ENCODE data around the gene PTPRM. TPM values are rescaled to one million over a fixed set of nuclear protein-coding genes. Genes with fewer than 3 reads are reported as not detected.

The PTPRM gene
- total and polyA plus RNA-seq, 4 donors: 9.2 to 23.0 (median 12.7) TPM

GRCh38 chr18:8114480-8114879 is 547.4 kb downstream of the PTPRM start:
- DNase-seq (ENCODE audit: low spot score): no peak
- Histone ChIP-seq H3K4me1 (ENCODE audit: control insufficient read depth in 4 of 4, insufficient read depth in 4 of 4, low read length in 3 of 4) (peaks cover 0 to 13% (median 5%) of the 10 kb centered on the region in 4 donors), H3K9ac (ENCODE audit: low read depth in 1 of 2, low read length in 2 of 2) (no peak overlapping the region), H3K36me3 (ENCODE audit: control insufficient read depth in 4 of 4, insufficient read depth in 3 of 4, low read depth in 1 of 4, low read length in 3 of 4) (no peaks in the 10 kb centered on the region), H3K4me3 (ENCODE audit: low read depth in 1 of 3, low read length in 3 of 3) (no peak overlapping the region), H3K9me3 (ENCODE audit: control insufficient read depth in 4 of 4, low read length in 3 of 4) (no peaks in the 10 kb centered on the region), H3K27me3 (ENCODE audit: control insufficient read depth in 4 of 4, insufficient read depth in 4 of 4, low read length in 3 of 4) (no peaks in the 10 kb centered on the region), H3K27ac (ENCODE audit: low read depth in 1 of 2, low read length in 2 of 2) (no peak overlapping the region)
- TF ChIP-seq HNF4G (IDR thresholded peaks at IDR 0.05) (no peak), SP1 (IDR thresholded peaks at IDR 0.05) (no peak), HNF4A (conservative IDR thresholded peaks at IDR 0.05) (no peak), YY1 (IDR thresholded peaks at IDR 0.05) (no peak), FOXA2 (IDR thresholded peaks at IDR 0.05) (no peak), GABPA (IDR thresholded peaks at IDR 0.05 in 1 of 2, conservative IDR thresholded peaks at IDR 0.05 in 1 of 2) (no peak), EGR1 (IDR thresholded peaks at IDR 0.05; ENCODE audit: low read depth in 2 of 2) (no peak), RXRA (IDR thresholded peaks at IDR 0.05) (no peak), FOXA1 (IDR thresholded peaks at IDR 0.05) (no peak), TAF1 (conservative IDR thresholded peaks at IDR 0.05) (no peak), JUND (IDR thresholded peaks at IDR 0.05) (no peak), NR2F2 (IDR thresholded peaks at IDR 0.05) (no peak), RAD21 (IDR thresholded peaks at IDR 0.05) (no peak), ATF3 (IDR thresholded peaks at IDR 0.05) (no peak)
- TF ChIP-seq, protein P1, sequence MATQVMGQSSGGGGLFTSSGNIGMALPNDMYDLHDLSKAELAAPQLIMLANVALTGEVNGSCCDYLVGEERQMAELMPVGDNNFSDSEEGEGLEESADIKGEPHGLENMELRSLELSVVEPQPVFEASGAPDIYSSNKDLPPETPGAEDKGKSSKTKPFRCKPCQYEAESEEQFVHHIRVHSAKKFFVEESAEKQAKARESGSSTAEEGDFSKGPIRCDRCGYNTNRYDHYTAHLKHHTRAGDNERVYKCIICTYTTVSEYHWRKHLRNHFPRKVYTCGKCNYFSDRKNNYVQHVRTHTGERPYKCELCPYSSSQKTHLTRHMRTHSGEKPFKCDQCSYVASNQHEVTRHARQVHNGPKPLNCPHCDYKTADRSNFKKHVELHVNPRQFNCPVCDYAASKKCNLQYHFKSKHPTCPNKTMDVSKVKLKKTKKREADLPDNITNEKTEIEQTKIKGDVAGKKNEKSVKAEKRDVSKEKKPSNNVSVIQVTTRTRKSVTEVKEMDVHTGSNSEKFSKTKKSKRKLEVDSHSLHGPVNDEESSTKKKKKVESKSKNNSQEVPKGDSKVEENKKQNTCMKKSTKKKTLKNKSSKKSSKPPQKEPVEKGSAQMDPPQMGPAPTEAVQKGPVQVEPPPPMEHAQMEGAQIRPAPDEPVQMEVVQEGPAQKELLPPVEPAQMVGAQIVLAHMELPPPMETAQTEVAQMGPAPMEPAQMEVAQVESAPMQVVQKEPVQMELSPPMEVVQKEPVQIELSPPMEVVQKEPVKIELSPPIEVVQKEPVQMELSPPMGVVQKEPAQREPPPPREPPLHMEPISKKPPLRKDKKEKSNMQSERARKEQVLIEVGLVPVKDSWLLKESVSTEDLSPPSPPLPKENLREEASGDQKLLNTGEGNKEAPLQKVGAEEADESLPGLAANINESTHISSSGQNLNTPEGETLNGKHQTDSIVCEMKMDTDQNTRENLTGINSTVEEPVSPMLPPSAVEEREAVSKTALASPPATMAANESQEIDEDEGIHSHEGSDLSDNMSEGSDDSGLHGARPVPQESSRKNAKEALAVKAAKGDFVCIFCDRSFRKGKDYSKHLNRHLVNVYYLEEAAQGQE (IDR thresholded peaks at IDR 0.05): no peak
- TF ChIP-seq, protein P2, sequence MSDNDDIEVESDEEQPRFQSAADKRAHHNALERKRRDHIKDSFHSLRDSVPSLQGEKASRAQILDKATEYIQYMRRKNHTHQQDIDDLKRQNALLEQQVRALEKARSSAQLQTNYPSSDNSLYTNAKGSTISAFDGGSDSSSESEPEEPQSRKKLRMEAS (IDR thresholded peaks at IDR 0.05): no peak
- TF ChIP-seq, protein P3, sequence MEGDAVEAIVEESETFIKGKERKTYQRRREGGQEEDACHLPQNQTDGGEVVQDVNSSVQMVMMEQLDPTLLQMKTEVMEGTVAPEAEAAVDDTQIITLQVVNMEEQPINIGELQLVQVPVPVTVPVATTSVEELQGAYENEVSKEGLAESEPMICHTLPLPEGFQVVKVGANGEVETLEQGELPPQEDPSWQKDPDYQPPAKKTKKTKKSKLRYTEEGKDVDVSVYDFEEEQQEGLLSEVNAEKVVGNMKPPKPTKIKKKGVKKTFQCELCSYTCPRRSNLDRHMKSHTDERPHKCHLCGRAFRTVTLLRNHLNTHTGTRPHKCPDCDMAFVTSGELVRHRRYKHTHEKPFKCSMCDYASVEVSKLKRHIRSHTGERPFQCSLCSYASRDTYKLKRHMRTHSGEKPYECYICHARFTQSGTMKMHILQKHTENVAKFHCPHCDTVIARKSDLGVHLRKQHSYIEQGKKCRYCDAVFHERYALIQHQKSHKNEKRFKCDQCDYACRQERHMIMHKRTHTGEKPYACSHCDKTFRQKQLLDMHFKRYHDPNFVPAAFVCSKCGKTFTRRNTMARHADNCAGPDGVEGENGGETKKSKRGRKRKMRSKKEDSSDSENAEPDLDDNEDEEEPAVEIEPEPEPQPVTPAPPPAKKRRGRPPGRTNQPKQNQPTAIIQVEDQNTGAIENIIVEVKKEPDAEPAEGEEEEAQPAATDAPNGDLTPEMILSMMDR (IDR thresholded peaks at IDR 0.05; ENCODE audit: low read depth, low read length, missing input control): no peak
- TF ChIP-seq, protein P4, sequence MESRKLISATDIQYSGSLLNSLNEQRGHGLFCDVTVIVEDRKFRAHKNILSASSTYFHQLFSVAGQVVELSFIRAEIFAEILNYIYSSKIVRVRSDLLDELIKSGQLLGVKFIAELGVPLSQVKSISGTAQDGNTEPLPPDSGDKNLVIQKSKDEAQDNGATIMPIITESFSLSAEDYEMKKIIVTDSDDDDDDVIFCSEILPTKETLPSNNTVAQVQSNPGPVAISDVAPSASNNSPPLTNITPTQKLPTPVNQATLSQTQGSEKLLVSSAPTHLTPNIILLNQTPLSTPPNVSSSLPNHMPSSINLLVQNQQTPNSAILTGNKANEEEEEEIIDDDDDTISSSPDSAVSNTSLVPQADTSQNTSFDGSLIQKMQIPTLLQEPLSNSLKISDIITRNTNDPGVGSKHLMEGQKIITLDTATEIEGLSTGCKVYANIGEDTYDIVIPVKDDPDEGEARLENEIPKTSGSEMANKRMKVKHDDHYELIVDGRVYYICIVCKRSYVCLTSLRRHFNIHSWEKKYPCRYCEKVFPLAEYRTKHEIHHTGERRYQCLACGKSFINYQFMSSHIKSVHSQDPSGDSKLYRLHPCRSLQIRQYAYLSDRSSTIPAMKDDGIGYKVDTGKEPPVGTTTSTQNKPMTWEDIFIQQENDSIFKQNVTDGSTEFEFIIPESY (IDR thresholded peaks at IDR 0.05): no peak
- 73% methylated on average over 2 of the region's 2 CpGs for WGBS
